Skeletal muscle tissue (tissue), 4 donors: ENCODE results near the gene JAKMIP3. TPM values are rescaled to one million over a fixed set of nuclear protein-coding genes. Genes with fewer than 3 reads are reported as not detected.

ENCODE experiments used
- H3K27ac ChIP-seq: one replicate; pipeline ENCODE4 v1.7.0; 2013; ENCODE audit warnings: mild to moderate bottlenecking, low read depth, low read length, inconsistent platforms
- H3K27me3 ChIP-seq, 3 donors: one replicate each; pipeline ENCODE4 v1.7.0; 2013; ENCODE audit warnings: low read length in 3 of 3; ENCODE audit not compliant: control insufficient read depth in 3 of 3, insufficient read depth in 3 of 3
- H3K36me3 ChIP-seq, 3 donors: one replicate each; pipeline ENCODE4 v1.7.0; 2013; ENCODE audit warnings: low read length in 3 of 3; ENCODE audit not compliant: control insufficient read depth in 3 of 3, insufficient read depth in 3 of 3
- H3K4me1 ChIP-seq, 3 donors: one replicate each; pipeline ENCODE4 v1.7.0; 2013; ENCODE audit warnings: low read length in 3 of 3, mild to moderate bottlenecking in 3 of 3; ENCODE audit not compliant: control insufficient read depth in 3 of 3, insufficient read depth in 3 of 3
- H3K4me3 ChIP-seq, 3 donors: one replicate each; pipeline ENCODE4 v1.7.0; 2013; ENCODE audit warnings: low read length in 3 of 3
- H3K9ac ChIP-seq, 3 donors: one replicate each; pipeline ENCODE4 v1.7.0; 2013; ENCODE audit warnings: low read length in 3 of 3, mild to moderate bottlenecking in 3 of 3, moderate library complexity in 2 of 3, low read depth in 1 of 3
- H3K9me3 ChIP-seq, 3 donors: one replicate each; pipeline ENCODE4 v1.7.0; 2013; ENCODE audit warnings: low read length in 3 of 3; ENCODE audit not compliant: control insufficient read depth in 3 of 3
- total RNA-seq: library from RNA; depleted of rRNA; stranded (reverse); fragments of >200 nt; gene quantifications from one replicate; pipeline ENCODE4 v1.2.3, GENCODE V29; 2014
- donor health status: Osteomylitis.

The JAKMIP3 gene
- total RNA-seq: under 0.01 TPM

DNA sequence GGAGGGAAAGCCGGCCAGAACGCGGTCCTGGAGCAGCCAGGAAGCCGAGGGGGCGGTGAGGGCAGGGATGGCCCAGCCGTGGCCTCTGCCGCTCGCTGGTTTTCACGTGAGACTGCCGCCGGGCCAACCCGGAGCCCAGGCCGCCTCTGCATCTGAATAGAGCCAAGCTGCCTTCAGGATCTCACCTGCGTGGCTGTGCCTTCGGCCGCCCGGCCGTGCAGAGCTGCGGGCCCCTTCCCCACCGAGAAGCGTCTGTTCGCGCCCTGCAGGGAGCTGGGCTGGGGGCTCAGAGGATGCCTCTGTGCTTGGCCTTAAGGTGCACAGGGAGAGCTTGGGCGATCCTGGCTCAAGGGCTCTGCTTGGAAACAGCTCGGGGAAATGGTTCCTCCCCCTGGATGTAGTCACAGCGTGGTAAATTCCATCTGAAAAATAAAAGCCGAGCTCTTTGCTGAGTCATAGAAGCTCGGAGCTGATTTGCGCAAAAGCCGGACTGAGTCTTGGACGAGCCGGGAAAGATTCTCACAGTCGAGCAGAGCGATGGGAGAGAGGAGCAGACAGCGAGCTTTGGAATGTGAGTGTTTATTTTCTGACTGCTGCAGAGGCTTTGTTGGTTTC, at the start of gene JAKMIP3:
Gene JAKMIP3, plus strand, starts transcription at position 456 of the 615 bp plus-strand sequence. CDS start 38,863 bp downstream, outside the sequence.
- peak within 1 kb of the TSS; percentile 44 for H3K27ac ChIP-seq
- peak within 1 kb of the TSS; percentile 58 to 85 (median 80) for H3K9ac ChIP-seq
- peaks cover 0 to 4% (median 0%) of the 10 kb centered on the region in 3 donors for H3K27me3 ChIP-seq
- H3K4me1 ChIP-seq: peaks cover 25 to 39% (median 31%) of the 10 kb centered on the region in 3 donors
- no peaks in the 10 kb centered on the region for H3K36me3 ChIP-seq
- H3K9me3 ChIP-seq: no peaks in the 10 kb centered on the region
- H3K4me3 ChIP-seq: peak within 1 kb of the TSS; percentile 82 to 87 (median 83)

DNA sequence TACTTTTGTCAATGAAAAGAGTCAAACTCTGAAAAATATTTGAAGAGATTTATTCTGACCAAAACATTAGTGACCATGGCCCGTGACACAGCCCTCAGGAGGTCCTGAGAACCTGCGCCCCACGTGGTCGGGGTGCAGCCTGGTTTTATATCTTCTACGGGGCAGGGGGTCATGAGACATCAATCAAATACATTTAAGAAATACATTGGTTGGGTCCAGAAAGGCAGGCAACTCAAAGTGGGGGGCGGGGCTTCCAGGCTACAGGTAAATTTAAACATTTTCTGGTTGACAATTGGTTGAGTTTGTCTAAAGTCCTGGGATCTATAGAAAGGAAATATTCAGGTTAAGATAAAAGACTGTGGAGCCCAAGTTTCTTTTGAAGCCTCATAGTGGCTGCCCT, 49.2 kb upstream of the JAKMIP3 start:
- no peaks in the 10 kb centered on the region for H3K9me3 ChIP-seq
- no peaks in the 10 kb centered on the region for H3K36me3 ChIP-seq
- no peak overlapping the region for H3K4me3 ChIP-seq
- no peak overlapping the region for H3K27ac ChIP-seq
- no peak overlapping the region for H3K9ac ChIP-seq
- no peaks in the 10 kb centered on the region for H3K27me3 ChIP-seq
- peaks cover 0 to 2% (median 1%) of the 10 kb centered on the region in 3 donors for H3K4me1 ChIP-seq

DNA sequence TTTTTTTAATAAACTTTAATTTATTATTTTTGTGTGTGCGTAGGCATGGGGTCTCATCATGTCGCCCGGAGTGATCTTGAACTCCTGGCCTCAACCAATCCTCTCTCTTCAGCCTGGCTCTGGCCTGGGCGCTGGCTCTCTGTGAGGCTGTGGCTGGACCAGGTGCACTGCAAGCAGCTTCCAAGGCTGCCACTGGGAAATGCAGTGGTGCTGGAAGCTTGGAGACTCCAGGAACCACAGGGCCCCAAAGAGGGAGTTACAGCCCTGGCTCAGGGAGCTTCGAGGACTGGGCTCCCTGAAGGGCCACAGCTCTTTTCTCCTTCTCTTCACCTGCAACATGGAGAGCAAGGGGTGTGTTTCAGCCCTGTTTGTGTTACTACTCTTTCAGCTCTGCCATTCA, 47.3 kb upstream of the JAKMIP3 start:
- no peak overlapping the region for H3K4me3 ChIP-seq
- peaks cover 0 to under 1% (median 0%) of the 10 kb centered on the region in 3 donors for H3K27me3 ChIP-seq
- H3K9me3 ChIP-seq: no peaks in the 10 kb centered on the region
- H3K4me1 ChIP-seq: peaks cover 3 to 7% (median 6%) of the 10 kb centered on the region in 3 donors
- H3K9ac ChIP-seq: no peak overlapping the region
- H3K36me3 ChIP-seq: no peaks in the 10 kb centered on the region
- no peak overlapping the region for H3K27ac ChIP-seq

DNA sequence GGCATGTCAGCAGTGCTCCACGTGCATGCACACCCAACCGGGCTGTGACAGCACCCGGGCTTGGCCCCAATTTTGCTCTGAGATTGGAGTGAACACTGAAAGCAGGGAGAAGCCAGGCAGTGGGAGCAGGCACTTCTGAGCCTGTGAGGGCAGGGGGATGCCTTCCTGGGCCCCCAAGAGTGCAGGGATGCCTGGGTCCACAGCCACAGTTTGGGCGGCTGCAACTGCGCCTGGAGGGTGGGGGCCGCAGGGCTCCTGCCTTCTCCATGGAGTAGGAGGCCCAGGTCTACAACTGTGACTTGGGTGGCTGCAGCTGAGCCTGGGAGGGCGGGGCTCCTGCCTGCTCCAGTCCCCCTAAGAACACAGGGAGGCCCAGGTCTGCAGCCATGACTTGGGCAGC, 46.4 kb upstream of the JAKMIP3 start:
- Histone ChIP-seq H3K27ac (no peak overlapping the region), H3K27me3 (peaks cover 0 to 6% (median 4%) of the 10 kb centered on the region in 3 donors), H3K9me3 (no peaks in the 10 kb centered on the region), H3K36me3 (no peaks in the 10 kb centered on the region), H3K9ac (no peak overlapping the region), H3K4me3 (no peak overlapping the region), H3K4me1 (peaks cover 7 to 11% (median 10%) of the 10 kb centered on the region in 3 donors)

DNA sequence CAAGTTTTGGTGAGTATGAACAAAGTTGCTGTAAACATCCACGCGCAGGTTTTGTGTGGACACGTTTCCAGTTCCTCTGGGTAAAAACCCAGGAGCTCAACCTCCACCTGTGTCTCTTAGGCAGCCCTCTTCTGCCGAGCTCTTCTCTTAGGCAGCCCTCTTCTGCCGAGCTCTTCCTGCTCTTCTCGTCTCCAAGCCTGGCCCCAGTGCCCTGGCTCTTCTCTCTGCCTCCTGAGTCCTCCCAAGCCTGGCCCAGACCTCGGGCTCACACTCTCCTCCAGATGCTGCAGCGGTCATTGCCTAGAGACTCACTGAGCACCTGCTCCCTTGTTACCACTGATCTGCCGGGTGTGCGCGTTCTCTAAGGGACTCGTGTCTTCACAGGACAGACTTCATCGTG, 45.3 kb upstream of the JAKMIP3 start:
- H3K4me3 ChIP-seq: no peak overlapping the region
- H3K36me3 ChIP-seq: no peaks in the 10 kb centered on the region
- peaks cover 7 to 10% (median 9%) of the 10 kb centered on the region in 3 donors for H3K4me1 ChIP-seq
- no peak overlapping the region for H3K27ac ChIP-seq
- H3K9me3 ChIP-seq: no peaks in the 10 kb centered on the region
- H3K9ac ChIP-seq: no peak overlapping the region
- H3K27me3 ChIP-seq: peaks cover 0 to 6% (median 4%) of the 10 kb centered on the region in 3 donors

DNA sequence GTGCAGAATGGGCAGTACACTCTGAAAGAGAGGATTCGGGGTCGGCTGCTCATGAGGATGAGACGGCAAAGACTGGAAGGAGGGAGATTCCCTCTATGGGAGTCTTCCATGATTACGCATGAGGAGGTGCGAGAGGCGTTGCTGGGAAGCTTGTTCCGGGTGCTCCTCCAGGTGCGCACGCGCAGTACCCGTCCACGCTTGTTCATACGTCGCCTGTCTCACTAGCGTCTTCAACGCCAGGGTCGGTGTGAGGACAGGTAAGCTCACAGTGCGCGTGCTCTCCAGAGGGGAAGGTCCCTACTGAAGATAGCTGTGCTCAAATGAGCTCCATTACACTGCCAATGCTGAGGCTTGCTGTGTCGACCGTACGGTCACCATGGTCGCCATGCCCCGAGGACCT, 44.7 kb upstream of the JAKMIP3 start:
- no peaks in the 10 kb centered on the region for H3K36me3 ChIP-seq
- no peak overlapping the region for H3K4me3 ChIP-seq
- H3K27ac ChIP-seq: no peak overlapping the region
- H3K27me3 ChIP-seq: peaks cover 4 to 7% (median 5%) of the 10 kb centered on the region in 3 donors
- no peaks in the 10 kb centered on the region for H3K9me3 ChIP-seq
- H3K9ac ChIP-seq: no peak overlapping the region
- H3K4me1 ChIP-seq: peaks cover 7 to 10% (median 9%) of the 10 kb centered on the region in 3 donors

DNA sequence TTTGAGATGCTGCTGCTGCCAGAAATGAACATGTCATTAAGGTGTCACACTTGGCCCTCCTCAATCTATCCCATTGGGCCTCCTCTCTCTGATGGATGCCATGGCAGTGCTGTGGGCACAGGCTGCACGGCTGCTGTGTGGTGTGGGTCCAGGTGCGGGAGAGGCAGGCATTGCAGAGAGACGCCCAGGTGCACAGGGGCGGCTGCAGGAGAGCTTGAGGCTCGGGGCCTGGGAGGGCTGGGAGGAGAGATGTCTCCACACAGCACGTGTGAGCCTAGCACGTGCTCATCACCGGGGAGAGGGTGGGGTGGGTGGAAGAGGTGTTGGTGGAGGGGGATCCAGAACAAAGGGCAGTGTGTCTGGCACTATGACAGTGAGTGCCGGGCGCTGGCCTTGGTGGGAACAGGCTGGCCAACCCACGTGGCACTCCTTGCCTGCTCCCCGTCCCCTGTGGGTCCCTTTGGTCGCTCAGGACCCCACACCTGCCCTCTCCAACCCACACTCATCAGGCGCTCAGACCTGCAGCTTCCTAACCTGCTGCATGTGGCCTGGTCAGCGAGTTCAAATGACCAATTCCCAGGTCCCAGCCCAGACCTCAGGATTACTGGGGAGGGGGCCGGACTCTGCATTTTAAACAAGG, 44.1 kb upstream of the JAKMIP3 start:
- H3K4me3 ChIP-seq: no peak overlapping the region
- no peaks in the 10 kb centered on the region for H3K36me3 ChIP-seq
- H3K27me3 ChIP-seq: peaks cover 4 to 10% (median 5%) of the 10 kb centered on the region in 3 donors
- no peak overlapping the region for H3K9ac ChIP-seq
- H3K27ac ChIP-seq: no peak overlapping the region
- peaks cover 7 to 10% (median 9%) of the 10 kb centered on the region in 3 donors for H3K4me1 ChIP-seq
- H3K9me3 ChIP-seq: no peaks in the 10 kb centered on the region

DNA sequence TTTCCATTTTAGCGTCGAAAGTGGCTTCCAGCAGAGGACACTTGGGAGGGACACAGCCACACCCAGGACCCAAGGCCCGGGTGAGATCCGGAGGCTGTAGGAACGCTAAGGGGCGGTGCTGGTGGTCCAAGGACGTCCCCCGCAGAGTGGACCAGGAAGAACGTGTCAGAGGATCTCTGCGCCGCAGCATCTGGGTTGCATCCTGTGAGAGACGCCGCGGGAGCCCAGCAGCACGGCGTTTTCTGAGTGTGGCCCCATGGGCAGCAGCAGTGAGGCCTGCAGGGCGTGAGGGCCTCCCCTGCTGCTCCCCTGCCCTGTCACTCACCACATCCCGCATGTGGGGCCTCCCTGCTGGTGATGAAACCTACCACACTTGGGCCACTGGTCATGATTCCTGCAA, 43.5 kb upstream of the JAKMIP3 start:
- Histone ChIP-seq H3K36me3 (no peaks in the 10 kb centered on the region), H3K4me3 (no peak overlapping the region), H3K9ac (no peak overlapping the region), H3K27ac (no peak overlapping the region), H3K4me1 (peaks cover 7 to 10% (median 9%) of the 10 kb centered on the region in 3 donors), H3K9me3 (no peaks in the 10 kb centered on the region), H3K27me3 (peaks cover 4 to 11% (median 5%) of the 10 kb centered on the region in 3 donors)

DNA sequence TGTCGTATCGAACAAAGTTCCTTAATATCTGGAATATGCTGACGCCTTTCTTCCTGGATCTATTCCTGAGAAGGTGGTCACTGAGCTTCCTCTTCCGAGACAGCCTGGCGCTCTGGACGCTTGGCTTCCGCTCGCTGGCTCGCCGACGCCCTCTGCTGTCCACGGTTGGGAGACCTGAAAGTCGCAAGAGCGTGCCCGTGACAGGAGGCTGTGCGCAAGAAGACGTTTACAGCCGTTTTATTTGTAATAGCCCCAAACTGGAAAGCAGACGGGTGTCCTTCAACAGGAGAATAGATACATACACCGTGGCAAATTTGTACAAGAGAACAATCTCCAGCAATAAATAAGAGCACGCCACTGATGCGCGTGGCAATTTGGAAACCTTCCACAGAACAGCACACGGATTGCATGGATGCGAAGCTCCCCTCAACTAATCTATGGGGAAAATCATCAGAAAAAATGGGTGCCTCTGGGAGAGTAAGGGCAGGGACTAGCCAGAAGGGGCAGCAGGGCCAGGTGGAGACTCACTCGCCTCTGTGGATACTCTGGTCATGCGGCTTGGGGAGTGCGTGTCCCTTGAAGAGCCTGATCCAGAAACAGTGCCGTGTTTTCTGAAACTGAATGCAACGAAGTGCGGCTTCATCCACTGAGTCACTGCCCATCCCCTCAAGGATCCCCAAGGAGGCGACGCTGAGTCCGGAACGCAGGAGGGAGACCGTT, 42.5 kb upstream of the JAKMIP3 start:
- peaks cover 5 to 17% (median 9%) of the 10 kb centered on the region in 3 donors for H3K27me3 ChIP-seq
- no peaks in the 10 kb centered on the region for H3K9me3 ChIP-seq
- peak overlapping the region; percentile 72 to 74 (median 72) for H3K4me3 ChIP-seq
- peak overlapping the region; percentile 20 to 62 (median 48) for H3K9ac ChIP-seq
- peaks cover 7 to 10% (median 9%) of the 10 kb centered on the region in 3 donors for H3K4me1 ChIP-seq
- no peak overlapping the region for H3K27ac ChIP-seq
- H3K36me3 ChIP-seq: no peaks in the 10 kb centered on the region
